Endothelial cell of umbilical vein (primary cell): ENCODE results near the gene CSMD2.

ENCODE experiments used
- GATA2 ChIP-seq: IDR thresholded peaks from 2 replicates; pipeline ENCODE4 v1.7.0; 2011; ENCODE audit warnings: low read depth, mild to moderate bottlenecking, moderate library complexity, mixed read lengths, low read length; ENCODE audit not compliant: insufficient read length, insufficient read depth
- POLR2A ChIP-seq: IDR thresholded peaks from 2 replicates; pipeline ENCODE4 v1.6.1; 2012; ENCODE audit warnings: low read depth, mild to moderate bottlenecking, control low read depth, low read length
- POLR2AphosphoS5 ChIP-seq: IDR thresholded peaks from 2 replicates; pipeline ENCODE4 v1.6.1; 2012; ENCODE audit warnings: low read depth, mild to moderate bottlenecking, control low read depth, low read length, moderate library complexity; ENCODE audit not compliant: insufficient read depth
- TF ChIP-seq, protein P1 (sequence below), 2 donors: IDR thresholded peaks; 1 replicate in 1 of 2; 2 replicates in 1 of 2; pipeline ENCODE4 v1.5.1; 2011; ENCODE audit warnings: low read length in 2 of 2, mild to moderate bottlenecking in 2 of 2, moderate library complexity in 2 of 2, control low read depth in 1 of 2, inconsistent platforms in 1 of 2, low read depth in 1 of 2; ENCODE audit not compliant: insufficient read depth in 1 of 2; ENCODE audit errors: extremely low read depth in 1 of 2

DNA sequence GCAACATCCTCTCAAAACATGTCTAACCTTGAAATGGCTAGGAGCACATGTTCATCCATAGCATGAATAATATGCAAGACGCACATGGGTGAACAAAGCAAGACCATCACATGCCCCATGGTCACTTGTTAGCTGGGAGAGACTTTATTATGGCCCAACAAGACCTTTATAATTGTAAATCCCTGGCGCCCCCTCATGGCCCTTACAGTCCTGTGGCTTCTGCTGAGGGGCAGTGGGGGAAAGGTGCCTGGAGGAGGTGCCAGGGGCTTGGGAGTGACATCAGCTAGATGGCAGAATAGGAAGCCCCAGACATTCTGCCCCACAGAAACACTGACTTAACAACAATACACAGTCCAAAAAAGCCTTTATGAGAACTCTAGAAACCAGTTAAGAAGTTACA lies 51.7 kb downstream of the CSMD2 start:
- TF ChIP-seq, protein P1, sequence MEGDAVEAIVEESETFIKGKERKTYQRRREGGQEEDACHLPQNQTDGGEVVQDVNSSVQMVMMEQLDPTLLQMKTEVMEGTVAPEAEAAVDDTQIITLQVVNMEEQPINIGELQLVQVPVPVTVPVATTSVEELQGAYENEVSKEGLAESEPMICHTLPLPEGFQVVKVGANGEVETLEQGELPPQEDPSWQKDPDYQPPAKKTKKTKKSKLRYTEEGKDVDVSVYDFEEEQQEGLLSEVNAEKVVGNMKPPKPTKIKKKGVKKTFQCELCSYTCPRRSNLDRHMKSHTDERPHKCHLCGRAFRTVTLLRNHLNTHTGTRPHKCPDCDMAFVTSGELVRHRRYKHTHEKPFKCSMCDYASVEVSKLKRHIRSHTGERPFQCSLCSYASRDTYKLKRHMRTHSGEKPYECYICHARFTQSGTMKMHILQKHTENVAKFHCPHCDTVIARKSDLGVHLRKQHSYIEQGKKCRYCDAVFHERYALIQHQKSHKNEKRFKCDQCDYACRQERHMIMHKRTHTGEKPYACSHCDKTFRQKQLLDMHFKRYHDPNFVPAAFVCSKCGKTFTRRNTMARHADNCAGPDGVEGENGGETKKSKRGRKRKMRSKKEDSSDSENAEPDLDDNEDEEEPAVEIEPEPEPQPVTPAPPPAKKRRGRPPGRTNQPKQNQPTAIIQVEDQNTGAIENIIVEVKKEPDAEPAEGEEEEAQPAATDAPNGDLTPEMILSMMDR (IDR thresholded peaks at IDR 0.05; ENCODE audit: extremely low read depth in 1 of 2, insufficient read depth in 1 of 2, low read depth in 1 of 2, low read length in 2 of 2): no peak
- TF ChIP-seq POLR2AphosphoS5 (no peak), GATA2 (no peak), POLR2A (no peak)
